ENCODE data around the gene UBAP1.
A peak's percentile ranks its signal among the peaks of the same experiment; 100 is the strongest.
"Not testable (repeated sequence)": the region's sequence is repeated elsewhere in the genome, so short reads cannot be mapped to it uniquely, and the experiment has no call there.

Gene UBAP1

GRCh38 chr9:34178436-34179212 lies at the start of gene UBAP1:
Gene UBAP1, plus strand, starts transcription at chr9:34179043. Its CDS starts 41,872 bp downstream, at chr9:34220915.
- DNase-seq = peak; percentile 93

- DNase-seq = no peak
Observed at GRCh38 chr9:34131571-34131970, 47.3 kb upstream of the UBAP1 start.

- no peak for DNase-seq
Observed at GRCh38 chr9:34133436-34133949, 45.4 kb upstream of the UBAP1 start.

- no peak for DNase-seq
Observed at GRCh38 chr9:34134521-34134920, 44.3 kb upstream of the UBAP1 start.

- DNase-seq = not testable (repeated sequence)
Observed at GRCh38 chr9:34138644-34139043, 40.2 kb upstream of the UBAP1 start.

GRCh38 chr9:34139477-34140146 lies 39.2 kb upstream of the UBAP1 start:
- DNase-seq = no peak

GRCh38 chr9:34140853-34141252 lies 38.0 kb upstream of the UBAP1 start:
- DNase-seq = no peak

- DNase-seq = no peak
Observed at GRCh38 chr9:34143116-34143515, 35.7 kb upstream of the UBAP1 start.

GRCh38 chr9:34145165-34145564 lies 33.7 kb upstream of the UBAP1 start:
- DNase-seq = no peak

- DNase-seq = no peak
Observed at GRCh38 chr9:34151398-34151797, 27.4 kb upstream of the UBAP1 start.

- no peak for DNase-seq
Observed at GRCh38 chr9:34154057-34154456, 24.8 kb upstream of the UBAP1 start.

GRCh38 chr9:34157318-34157717 lies 21.5 kb upstream of the UBAP1 start:
- no peak for DNase-seq

- DNase-seq = no peak
Observed at GRCh38 chr9:34157898-34158297, 20.9 kb upstream of the UBAP1 start.

GRCh38 chr9:34158362-34158869 lies 20.4 kb upstream of the UBAP1 start:
- no peak for DNase-seq

GRCh38 chr9:34163434-34163833 lies 15.4 kb upstream of the UBAP1 start:
- no peak for DNase-seq

- no peak for DNase-seq
Observed at GRCh38 chr9:34169125-34169524, 9.7 kb upstream of the UBAP1 start.

GRCh38 chr9:34170237-34170991 lies 8.4 kb upstream of the UBAP1 start:
- DNase-seq = no peak

GRCh38 chr9:34171753-34172535 lies 6.9 kb upstream of the UBAP1 start:
- DNase-seq = no peak

- no peak for DNase-seq
Observed at GRCh38 chr9:34176089-34176488, 2.8 kb upstream of the UBAP1 start.

- no peak for DNase-seq
Observed at GRCh38 chr9:34177593-34178435, 1.0 kb upstream of the UBAP1 start.

Data from activated T-cell treated with anti-CD3 and anti-CD28 coated beads, Interleukin-2, amount 50 U/mL, for 1 hour (primary cell).